NCI-H128 (cell line): ENCODE data around the gene OR5L2.
"Not testable (repeated sequence)": the region's sequence is repeated elsewhere in the genome, so short reads cannot be mapped to it uniquely, and the experiment has no call there.

ENCODE experiments used
- DNase-seq: peaks from one replicate; lab custom pipeline; 2025; ENCODE audit not compliant: unreplicated experiment; lab: John Stamatoyannopoulos, UW

The OR5L2 gene

DNA sequence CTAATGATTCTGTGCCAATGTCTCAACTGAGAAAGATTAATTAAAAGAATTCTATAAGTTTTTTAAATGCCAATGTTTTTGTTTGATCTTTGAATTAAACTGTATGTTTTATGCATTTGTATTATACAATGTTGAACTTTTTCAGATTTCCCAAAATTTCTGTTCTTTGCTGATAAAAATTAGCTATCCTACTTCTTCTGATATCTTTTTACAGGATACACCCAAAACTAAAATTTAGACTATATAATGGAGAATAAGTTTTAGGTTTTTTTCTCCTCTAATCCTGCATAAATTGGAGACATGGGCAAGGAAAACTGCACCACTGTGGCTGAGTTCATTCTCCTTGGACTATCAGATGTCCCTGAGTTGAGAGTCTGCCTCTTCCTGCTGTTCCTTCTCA is at the start of gene OR5L2:
Gene OR5L2, plus strand, starts transcription at position 301 of the 400 bp plus-strand sequence. Its CDS starts 0 bp downstream, at position 301.
- DNase-seq, result no peak

DNA sequence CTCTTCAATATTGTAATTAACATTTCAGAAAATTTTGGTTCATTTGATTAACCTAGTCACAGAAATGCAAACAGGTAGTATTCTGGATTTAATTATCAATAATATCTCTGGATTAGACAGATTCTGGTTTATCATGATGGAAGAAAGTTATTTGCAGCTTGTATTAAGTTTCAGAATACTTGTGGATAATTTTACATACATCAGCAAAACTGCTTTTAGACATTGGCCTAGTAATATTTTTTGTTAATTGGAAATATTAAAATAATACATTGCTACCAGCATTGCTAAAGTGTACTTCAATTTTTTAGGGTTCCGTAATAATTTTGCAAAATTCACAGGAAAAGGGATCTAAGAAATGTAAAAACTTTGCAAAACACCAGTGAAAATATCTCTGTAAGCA is 35.4 kb upstream of the OR5L2 start:
- no peak for DNase-seq

GRCh38 chr11:55793321-55793720 is 33.7 kb upstream of the OR5L2 start:
- DNase-seq, result no peak

GRCh38 chr11:55795256-55795655 is 31.8 kb upstream of the OR5L2 start, which contains the start of gene OR5D14:
Gene OR5D14 (plus strand): TSS chr11:55795556. CDS start chr11:55795556, 0 bp downstream.
- DNase-seq, result no peak

DNA sequence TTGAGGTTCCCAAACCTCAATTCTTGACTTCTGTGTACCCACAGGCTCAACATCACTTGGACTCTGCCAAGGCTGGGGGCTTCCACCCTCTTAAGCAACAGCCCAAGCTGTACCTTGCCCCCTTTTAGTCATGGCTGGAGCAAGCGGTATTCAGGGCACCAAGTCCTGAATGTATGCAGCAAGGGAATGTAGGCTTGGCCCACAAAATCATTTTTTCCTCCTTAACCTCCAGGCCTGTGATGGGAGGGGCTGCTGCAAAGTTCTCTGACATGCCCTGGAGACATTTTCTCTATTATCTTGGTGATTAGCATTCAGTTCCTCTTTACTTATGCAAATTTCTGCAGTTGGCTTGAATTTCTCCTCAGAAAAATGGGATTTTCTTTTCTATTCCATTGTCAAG is 20.8 kb upstream of the OR5L2 start:
- no peak for DNase-seq

GRCh38 chr11:55811067-55811466 is 16.0 kb upstream of the OR5L2 start, which contains the start of gene OR5L1:
Gene OR5L1 (plus strand): TSS chr11:55811367. CDS start chr11:55811467, 100 bp downstream.
- DNase-seq, result no peak

DNA sequence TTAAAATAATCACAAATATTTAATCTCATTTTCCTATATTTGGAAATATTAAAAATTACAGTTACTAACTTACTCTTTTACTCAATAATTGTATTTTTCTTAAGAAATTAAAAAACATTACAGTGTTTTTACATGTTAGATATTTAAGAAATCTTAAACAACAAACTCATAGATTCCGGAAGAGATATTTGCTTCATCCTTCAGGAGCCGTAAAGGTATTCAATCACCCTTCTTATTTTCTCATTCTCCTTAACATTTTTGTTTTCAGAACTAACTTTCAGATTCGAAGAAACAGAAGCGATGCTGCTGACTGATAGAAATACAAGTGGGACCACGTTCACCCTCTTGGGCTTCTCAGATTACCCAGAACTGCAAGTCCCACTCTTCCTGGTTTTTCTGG is 7.7 kb upstream of the OR5L2 start, which contains the start of gene OR5D18:
Gene OR5D18, plus strand, starts transcription at position 301 of the 400 bp plus-strand sequence. Its CDS starts 0 bp downstream, at position 301.
- DNase-seq, result no peak

DNA sequence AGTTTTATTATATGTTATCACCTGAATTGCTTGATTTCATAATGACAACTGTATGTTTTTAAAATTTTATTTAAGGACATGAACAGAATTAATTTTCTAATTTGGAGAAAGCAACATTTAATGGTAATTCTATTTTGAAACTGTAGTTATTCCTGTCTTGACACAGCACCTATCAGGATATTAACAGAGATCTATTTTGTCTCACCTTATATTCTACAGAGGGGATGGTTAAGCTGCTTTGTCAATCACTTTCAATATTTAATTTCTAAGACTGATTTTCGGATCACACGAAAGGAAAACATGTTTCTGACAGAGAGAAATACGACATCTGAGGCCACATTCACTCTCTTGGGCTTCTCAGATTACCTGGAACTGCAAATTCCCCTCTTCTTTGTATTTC is 11.4 kb downstream of the OR5L2 start, which contains the start of gene OR5D16:
Gene OR5D16, plus strand, starts transcription at position 301 of the 400 bp plus-strand sequence. Its CDS starts 0 bp downstream, at position 301.
- DNase-seq, result no peak

DNA sequence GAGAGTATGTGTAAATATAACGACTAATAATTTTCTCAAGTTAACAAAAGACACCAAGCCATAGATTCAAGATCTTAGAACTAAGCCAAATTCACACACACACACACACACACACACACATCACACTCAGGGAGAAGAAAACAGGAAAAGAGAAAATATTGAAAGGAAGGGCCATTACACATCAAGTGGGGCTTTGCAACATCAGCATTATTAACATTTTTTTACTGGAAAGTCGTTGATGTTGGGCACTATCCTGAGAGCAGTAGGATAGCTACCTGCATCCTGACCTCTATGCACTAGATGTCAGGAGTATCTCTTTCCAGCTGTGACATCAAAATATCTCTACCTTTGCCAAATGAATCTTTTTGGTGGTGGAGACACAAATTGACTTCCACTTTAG is 20.4 kb downstream of the OR5L2 start:
- no peak for DNase-seq

- DNase-seq, result no peak
Measured at GRCh38 chr11:55849037-55849436, 22.0 kb downstream of the OR5L2 start.

GRCh38 chr11:55852141-55852540 is 25.1 kb downstream of the OR5L2 start:
- DNase-seq, result no peak

- no peak for DNase-seq
Measured at GRCh38 chr11:55854704-55855103, 27.7 kb downstream of the OR5L2 start.

- not testable (repeated sequence) for DNase-seq
Measured at GRCh38 chr11:55867354-55867753, 40.3 kb downstream of the OR5L2 start.

DNA sequence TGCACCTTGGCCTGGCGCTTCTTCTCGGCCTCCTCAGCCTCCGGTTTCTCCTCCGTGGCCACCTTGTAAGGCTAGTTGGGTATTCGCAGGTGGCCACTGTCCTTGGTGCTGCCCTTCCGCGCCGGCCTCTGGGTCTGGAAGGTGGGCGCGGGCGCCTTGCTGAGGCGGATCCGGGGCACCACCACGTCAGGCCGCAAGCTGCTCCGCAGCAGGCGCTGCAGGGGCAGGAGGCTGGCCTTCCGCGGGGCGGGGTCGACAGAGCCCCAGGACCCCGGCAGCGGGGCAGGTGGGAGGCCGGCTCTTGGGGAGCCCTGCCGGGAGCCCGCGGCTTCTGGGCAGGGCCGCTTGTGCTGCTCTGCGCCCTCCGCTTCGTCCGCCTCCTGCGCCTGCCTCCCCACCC is 45.7 kb downstream of the OR5L2 start:
- DNase-seq, result not testable (repeated sequence)

DNA sequence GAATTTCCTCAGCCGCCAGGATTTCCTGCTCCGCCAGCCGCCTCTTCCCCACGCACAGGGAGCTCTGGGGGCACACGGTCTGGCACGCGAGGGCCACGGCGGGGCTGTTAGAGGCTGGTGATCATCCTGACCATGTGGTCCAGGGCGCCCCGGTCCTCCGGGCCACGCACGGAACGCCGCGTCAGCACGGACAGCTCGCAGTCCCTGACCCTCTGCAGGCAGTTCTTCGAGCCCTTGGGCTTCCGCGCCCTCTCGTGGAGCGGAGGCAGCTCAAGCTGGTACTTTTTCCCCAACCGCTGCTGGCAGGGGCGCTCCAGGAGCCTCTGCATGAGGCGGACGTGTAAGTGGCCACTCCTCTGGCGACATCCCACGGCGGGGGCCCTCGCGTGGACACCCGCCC is 46.1 kb downstream of the OR5L2 start:
- not testable (repeated sequence) for DNase-seq
